Measurements from ENCODE around the gene TGM4.

Gene TGM4

GRCh38 chr3:44883213-44883955 is 9.0 kb downstream of the TGM4 start:
- no peak for DNase-seq

DNA sequence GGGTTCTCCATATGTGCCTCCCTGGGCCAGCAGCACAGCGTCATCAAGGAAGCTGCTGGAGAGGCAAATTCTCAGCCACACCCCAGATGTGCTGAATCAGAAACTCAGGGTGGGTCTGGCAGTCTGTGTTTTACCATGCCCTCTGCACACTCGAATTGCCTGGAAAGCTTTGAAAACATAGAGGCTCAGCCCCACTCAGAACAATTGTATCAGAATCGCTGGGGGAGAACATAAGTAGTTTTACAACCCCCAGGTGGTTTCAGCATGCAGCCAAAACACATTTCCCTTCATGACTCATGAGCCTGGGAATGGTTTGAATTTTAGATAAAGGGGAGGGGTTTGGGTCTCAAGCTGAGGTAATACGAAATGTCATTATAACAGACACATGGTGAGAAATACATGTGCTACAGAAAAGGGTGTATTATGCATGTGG is 9.6 kb downstream of the TGM4 start:
- no peak for DNase-seq

DNA sequence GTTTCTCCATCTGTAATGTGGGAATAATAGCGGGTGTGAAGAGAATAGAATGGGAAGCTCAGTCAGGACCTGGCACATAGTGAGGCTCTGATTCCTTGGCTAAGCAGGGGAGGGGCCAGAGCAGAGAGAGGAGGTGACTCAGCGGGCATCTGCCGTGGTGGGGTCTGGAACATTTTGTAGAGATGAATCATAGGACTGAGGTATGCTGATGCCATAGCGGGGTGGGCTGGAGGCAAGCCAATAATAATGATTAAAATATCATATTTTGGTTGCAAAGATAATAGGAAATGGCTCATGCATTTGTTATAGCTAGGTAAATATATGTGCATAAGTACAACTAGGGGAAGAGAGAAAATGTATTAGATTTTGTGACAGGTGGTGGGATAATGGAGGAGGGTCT is 11.2 kb downstream of the TGM4 start:
- no peak for DNase-seq

DNA sequence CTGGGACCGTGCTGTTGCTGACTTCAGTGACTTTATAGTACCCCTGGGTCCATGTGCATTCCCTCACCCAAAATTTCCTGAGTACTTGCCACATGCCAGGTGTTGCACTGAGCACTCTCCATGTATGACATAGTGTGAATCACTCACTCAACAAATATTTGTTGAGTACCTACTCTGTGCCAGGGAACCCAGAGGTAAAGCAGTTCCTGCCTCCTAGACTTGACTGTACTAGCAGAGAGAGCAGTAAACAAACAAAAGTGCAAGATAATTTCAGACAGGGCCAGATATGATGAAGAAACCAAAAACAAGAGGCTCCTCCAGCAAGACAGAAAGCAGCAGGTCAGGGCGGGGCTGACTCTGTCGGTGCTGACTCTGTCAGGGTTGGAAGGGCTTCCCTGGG is 12.2 kb downstream of the TGM4 start:
- DNase-seq, result no peak

DNA sequence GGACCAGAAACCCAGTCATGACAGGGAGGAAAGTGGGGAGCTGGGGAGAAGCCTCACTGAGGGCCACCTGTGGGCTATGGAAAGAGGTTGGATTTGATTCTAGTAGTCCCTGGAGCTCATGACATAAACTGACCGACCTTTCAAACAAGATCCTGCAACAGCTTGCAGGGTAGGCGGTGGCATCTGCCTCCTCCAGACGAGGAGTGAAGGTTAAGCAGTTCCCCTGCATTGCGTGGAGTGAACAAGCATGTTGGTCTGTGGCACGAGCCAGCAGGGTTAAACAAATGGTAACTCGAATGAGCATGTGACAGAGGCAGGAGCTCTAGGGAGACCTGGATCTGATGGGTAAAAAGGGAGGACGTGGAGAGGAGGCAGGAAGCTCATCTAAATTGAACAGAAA is 12.7 kb downstream of the TGM4 start:
- no peak for DNase-seq

GRCh38 chr3:44890258-44890657 is 15.8 kb downstream of the TGM4 start:
- DNase-seq, result no peak

GRCh38 chr3:44890852-44891251 is 16.4 kb downstream of the TGM4 start:
- DNase-seq, result no peak

- no peak for DNase-seq
Observed at GRCh38 chr3:44892689-44893088, 18.3 kb downstream of the TGM4 start.

DNA sequence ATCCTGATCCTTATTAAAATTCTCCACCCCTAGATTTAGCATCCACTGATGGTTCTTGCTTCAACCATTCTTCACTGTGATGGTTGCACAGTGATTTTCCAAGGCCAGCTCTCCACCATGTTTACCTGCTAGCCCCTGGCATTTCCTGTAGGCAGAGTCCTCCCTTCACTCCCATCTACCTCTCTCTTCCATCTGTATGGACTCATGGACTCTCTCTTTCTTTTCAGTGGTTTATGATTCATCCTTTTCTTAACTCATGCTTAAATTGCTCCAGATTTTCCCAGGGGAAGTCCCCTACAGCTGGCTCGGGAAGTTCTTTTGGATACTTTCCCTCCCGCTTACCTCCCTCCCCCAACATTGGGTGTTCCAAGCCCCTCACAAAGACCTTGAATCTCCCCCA is 18.7 kb downstream of the TGM4 start:
- no peak for DNase-seq

DNA sequence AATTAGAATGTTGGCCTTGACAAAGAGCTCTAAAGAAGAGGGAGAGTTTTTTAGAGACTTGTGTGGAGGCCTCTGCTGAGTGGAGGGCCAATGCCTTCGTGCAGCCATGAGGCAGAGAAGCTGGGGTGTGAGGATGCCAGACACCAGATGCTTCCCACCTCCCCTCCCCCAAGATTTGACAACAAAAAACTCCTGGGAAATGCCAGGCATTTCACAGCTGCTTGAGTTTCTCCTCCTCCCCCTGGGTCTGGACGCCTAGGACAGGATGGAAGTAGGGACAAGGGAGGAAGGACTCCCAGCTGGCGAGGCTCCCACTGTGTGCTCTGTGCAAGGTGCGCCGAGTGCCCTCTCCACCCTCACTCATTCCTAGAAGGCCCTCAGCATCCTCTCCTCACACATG is 20.1 kb downstream of the TGM4 start:
- DNase-seq, result no peak

- no peak for DNase-seq
Observed at GRCh38 chr3:44896440-44896839, 22.0 kb downstream of the TGM4 start.

DNA sequence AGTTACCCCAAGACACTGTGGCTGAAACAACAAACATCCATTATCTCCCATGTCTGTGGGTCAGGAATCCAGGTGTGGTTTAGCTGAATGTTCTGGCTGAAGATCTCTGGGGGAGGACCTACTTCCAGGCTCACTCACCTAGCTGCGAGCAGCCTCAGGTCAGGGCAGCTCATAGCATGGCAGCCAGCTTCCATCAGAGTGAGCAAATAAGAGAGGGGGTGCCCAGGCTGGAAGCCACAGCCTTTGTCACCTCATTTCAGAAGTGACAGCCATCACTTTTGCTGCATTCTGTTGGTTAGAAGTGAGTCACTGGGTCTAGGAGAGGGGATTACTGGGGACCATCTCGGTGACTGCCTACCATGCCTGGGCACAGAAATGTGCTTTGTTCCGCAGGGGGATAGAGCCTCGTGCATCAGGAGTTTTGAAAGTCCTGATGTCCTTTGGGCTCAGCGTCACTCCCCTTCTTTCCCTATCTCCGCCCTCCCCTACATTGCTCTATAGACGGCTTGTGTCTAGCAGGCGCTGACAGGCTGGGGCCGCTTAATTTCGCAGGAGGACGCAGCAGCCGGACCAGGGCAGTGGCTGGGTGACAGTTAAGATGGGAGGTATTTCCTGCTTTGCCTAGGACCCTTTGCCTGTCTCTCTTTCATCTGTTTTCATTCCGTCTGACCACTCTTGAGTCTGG is 25.4 kb downstream of the TGM4 start:
- no peak for DNase-seq

DNA sequence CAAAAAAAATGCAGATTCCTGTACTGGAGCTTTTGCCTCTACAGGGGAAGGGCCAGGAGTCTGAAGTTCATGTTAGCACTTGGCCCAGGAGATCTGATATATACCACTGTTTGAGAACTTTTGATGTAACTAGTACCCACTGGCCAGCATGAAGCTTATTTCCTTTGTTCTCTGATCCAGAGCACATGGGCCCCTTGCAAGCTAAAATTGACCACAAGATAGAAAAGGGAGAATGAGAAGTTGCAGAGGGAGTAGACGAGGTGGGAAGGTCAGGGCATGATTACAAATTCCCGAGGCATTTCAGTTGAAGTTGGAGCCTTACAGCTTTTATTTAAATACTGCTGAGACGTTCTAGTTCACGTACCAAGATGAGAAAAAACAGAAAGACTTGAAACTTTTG is 28.2 kb downstream of the TGM4 start:
- DNase-seq, result no peak

- no peak for DNase-seq
Observed at GRCh38 chr3:44903314-44903713, 28.9 kb downstream of the TGM4 start.

DNA sequence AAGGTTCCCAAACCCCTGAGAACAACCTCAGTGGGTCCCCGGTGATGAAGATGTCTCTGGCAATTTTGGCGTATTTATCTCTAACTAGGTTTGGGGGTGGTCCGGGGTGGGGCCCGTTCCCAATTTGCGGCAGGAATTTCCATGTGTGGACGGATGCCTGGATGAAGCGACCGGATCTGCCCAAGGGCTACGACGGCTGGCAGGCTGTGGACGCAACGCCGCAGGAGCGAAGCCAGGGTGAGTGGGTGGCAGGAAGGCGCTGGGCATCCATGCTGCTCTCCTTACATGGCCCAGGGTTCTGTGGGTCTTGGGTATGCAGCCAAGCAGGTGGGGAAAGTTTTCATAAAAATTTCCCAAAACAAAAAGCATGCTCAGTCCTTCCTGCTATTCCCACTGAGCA is 29.3 kb downstream of the TGM4 start:
- no peak for DNase-seq

GRCh38 chr3:44905446-44906157 is 31.2 kb downstream of the TGM4 start:
- DNase-seq, result no peak

- DNase-seq, result no peak
Observed at GRCh38 chr3:44906997-44907396, 32.6 kb downstream of the TGM4 start.

DNA sequence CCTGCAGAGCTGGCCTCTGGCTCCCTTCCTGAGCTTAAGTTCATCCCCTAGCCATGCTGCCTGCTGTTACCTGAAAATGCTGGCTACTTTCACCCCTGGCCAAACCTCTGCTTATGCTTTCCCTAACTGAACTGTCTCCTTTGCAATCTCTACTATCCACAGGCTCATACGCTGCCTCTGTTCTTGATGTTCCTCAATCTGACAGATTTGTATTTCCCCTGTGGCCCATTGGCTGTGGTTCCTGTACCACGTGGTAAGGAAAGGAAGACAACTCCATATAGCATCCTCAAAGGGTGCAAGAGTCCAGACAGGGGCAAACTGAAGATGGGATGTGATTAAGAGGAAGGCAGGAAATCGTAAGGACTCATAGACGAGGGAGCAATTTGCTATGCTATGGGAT is 33.2 kb downstream of the TGM4 start:
- no peak for DNase-seq

DNA sequence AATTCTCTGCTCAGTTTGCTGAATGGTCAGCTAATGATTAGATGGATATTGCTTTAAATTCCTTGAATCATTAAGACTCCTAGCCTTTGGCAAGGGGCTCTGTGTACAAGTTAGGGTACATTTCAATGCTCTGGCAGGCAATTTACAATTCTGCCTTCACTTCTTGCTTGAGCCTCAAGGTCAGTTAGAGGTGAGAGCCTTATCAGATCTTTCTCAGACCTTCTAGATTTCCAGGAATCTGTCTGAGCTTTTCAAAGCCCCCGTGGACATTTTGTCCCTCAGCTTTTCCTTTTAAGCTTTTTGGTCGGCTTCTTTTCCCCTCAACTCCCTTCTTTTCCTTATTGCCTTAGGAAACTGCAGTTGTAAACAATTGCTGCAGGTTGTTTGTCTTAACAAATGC is 34.7 kb downstream of the TGM4 start:
- DNase-seq, result no peak

GRCh38 chr3:44910693-44911092 is 36.3 kb downstream of the TGM4 start:
- no peak for DNase-seq

DNA sequence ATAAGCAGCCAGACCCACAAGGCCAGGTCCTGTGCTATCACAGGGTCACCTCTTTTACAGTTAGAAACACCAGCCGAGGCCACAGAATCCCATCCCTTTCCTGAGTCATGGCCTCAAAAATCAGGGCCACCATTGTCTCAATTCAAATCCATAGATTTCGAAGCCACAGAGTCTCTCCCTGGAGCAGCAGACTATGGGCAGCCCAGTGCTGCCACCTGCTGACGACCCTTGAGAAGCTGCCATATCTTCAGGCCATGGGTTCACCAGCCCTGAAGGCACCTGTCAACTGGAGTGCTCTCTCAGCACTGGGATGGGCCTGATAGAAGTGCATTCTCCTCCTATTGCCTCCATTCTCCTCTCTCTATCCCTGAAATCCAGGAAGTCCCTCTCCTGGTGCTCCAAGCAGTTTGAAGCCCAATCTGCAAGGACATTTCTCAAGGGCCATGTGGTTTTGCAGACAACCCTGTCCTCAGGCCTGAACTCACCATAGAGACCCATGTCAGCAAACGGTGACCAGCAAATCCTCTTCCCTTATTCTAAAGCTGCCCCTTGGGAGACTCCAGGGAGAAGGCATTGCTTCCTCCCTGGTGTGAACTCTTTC is 39.6 kb downstream of the TGM4 start:
- peak; percentile 13 to 45 (median 24) for DNase-seq

DNA sequence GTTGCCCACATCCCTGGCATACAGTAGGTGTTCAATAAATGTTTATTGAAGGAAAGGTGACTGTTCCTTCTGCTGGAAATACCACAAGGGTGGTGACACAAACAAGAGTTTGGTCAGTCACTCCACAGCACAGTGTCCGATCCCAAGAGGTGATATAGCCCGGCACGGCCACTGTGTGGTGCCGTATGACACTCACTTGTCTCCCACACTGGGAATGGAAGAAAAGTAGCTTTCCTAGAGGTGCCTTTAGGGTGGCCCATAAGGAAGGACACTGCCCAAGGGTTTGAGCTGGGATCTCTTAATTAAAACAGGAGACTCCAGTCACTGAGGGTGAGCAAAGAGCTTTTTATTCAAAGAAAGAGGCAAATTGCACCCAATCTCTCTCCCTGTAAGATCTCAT is 40.5 kb downstream of the TGM4 start:
- no peak for DNase-seq

- DNase-seq, result no peak
Observed at GRCh38 chr3:44915702-44916438, 41.5 kb downstream of the TGM4 start.

Measured in activated naive CD4-positive, alpha-beta T cell (primary cell).